Ovary (tissue), 9 donors: ENCODE data around the gene CABP4. TPM values are rescaled to one million over a fixed set of nuclear protein-coding genes. Genes with fewer than 3 reads are reported as not detected.

ENCODE experiments used
- DNase-seq, 5 donors: peaks; one replicate each; pipeline ENCODE4 v3.0.0-alpha.2; 2019 to 2020
- H3K27ac ChIP-seq, 2 donors: fragments of 200-600 bp; one replicate each; pipeline versions ENCODE4 v1.5.1 to v1.8.0; 2019 to 2022
- H3K27me3 ChIP-seq: fragments of 200-600 bp; one replicate; pipeline ENCODE4 v1.8.0; 2022
- H3K36me3 ChIP-seq: fragments of 200-600 bp; sonication (generic); one replicate; pipeline ENCODE4 v1.5.1; 2019
- H3K4me1 ChIP-seq: one replicate; pipeline ENCODE4 v1.8.1; 2013; ENCODE audit warnings: mild to moderate bottlenecking, moderate library complexity; ENCODE audit not compliant: insufficient read depth
- H3K4me3 ChIP-seq: fragments of 200-600 bp; sonication (generic); one replicate; pipeline ENCODE4 v1.5.1; 2017
- H3K9me3 ChIP-seq, 2 donors: fragments of 200-600 bp in 1 of 2; sonication (generic) in 1 of 2; one replicate each; pipeline versions ENCODE4 v1.5.1 to v1.8.1; 2013 to 2019; ENCODE audit warnings: mild to moderate bottlenecking in 1 of 2, moderate library complexity in 1 of 2
- CTCF ChIP-seq, 3 donors: fragments of 450-650 bp in 2 of 3; fragments of 200-600 bp in 1 of 3; IDR thresholded peaks; one replicate each; pipeline versions ENCODE4 v1.5.1 to v1.8.0; 2016 to 2022; ENCODE audit warnings: antibody characterized with exemption in 3 of 3, mild to moderate bottlenecking in 1 of 3
- EP300 ChIP-seq: sonication (generic); formaldehyde crosslinking; IDR thresholded peaks from one replicate; pipeline ENCODE4 v1.6.1; 2017; ENCODE audit warnings: antibody characterized with exemption
- POLR2A ChIP-seq: fragments of 450-650 bp; IDR thresholded peaks from one replicate; pipeline ENCODE4 v1.6.1; 2017; ENCODE audit warnings: antibody characterized with exemption, mild to moderate bottlenecking, moderate library complexity
- WGBS, 3 donors: extraction: QIAGEN DNeasy Blood & Tissue Kit in 1 of 3; methylation state at CpG; one replicate each; pipeline versions ENCODE4 v1.1.5 to v1.1.7; 2013 to 2017; 5-methylcytosine and 5-hydroxymethylcytosine counted together
- intact Hi-C, 4 donors: fragments of 100-400 bp; cut with DNase I; formaldehyde crosslinking; loops; one replicate each; pipeline versions ENCODE4 v1.11.0 to v1.15.1; 2022 to 2023
- polyA plus RNA-seq, 2 donors: library from polyadenylated mRNA; stranded (reverse); fragments of 200-250 nt in 1 of 2; fragments of 350-450 nt in 1 of 2; fragmentation: Illumina TruSeq in 1 of 2; extraction: RNeasy Lipid Tissue Mini Kit (QIAGEN cat#74804) in 1 of 2; gene quantifications; one replicate each; pipeline ENCODE4 v1.2.3, GENCODE V29; 2013 to 2014
- total RNA-seq, 7 donors: library from RNA; depleted of rRNA in 2 of 7; stranded (reverse); fragments of >200 nt in 2 of 7; fragmentation: NEBNext Ultra II Directional in 3 of 7; extraction: Animal tissue kit (Norgen Biotek cat#: 25700) in 3 of 7; gene quantifications; one replicate each; pipeline versions ENCODE4 v1.1.0 to v1.2.4, GENCODE V29; 2016 to 2023
- donor health status: DM: no; HTN: no; CAD: no; lungs with moderate emphysema.
- donor health status: DM: no; HTN: no; CAD: no.
- donor health status: Bipolar disorder and iron deficiency.
- donor health status: DM: yes; HTN: yes; CAD: no.
- donor health status: DM: no; HTN: no; CAD: no.
- donor health status: DM: yes; HTN: yes; CAD: no.

Gene CABP4
- total and polyA plus RNA-seq, 9 donors, result 0.13 to 2.1 (median 1.0) TPM; not detected in 1

DNA sequence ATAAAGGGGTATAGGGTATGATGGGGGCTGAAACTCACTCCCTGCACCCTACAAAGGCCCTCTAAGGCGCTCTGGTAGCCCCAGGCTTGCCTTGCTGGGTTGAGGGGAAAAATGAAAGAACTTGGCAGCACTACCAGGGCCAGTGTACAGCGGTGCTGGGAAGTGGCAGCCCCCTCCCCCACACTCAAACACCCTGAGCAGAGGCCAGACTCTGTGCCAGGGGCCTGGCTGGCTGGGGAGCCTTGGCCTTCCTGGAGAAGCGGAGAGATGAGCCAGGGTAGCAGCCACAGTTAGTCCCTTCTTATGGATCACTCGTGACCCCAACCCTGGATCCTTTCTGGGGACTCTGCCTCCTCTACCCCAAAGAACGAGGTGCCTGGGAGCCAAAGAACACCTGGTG lies 11.2 kb downstream of the CABP4 start:
- DNase-seq, result peak in 1 of 5 donors; percentile 19
- Histone ChIP-seq H3K4me3 (no peak overlapping the region), H3K9me3 (no peaks in the 10 kb centered on the region), H3K27ac (no peak overlapping the region), H3K4me1 (peaks cover 7% of the 10 kb centered on the region), H3K27me3 (no peaks in the 10 kb centered on the region), H3K36me3 (no peaks in the 10 kb centered on the region)
- TF ChIP-seq POLR2A (no peak), EP300 (no peak), CTCF (IDR thresholded peaks at IDR 0.05) (no peak)
- intact Hi-C loops, result loop anchor here in 1 of 4 donors (5.0 kb wide), 1 partner anchor 69 kb away; no protein-coding TSS in a partner anchor
- WGBS, 3 donors, result 81 to 83% (median 81%) methylated on average over 5 of the region's 5 CpGs

GRCh38 chr11:67466962-67467771 lies 12.0 kb downstream of the CABP4 start:
- TF ChIP-seq CTCF (IDR thresholded peaks at IDR 0.05), result no peak
- TF ChIP-seq POLR2A, result no peak
- TF ChIP-seq EP300, result no peak
- Histone ChIP-seq H3K4me3 (no peak overlapping the region), H3K36me3 (no peaks in the 10 kb centered on the region), H3K27me3 (no peaks in the 10 kb centered on the region), H3K9me3 (no peaks in the 10 kb centered on the region), H3K27ac (no peak overlapping the region), H3K4me1 (peaks cover 7% of the 10 kb centered on the region)
- WGBS, 3 donors, result 63 to 67% (median 65%) methylated on average over 11 of the region's 11 CpGs
- peak in 1 of 5 donors; percentile 22 for DNase-seq
- intact Hi-C loops, result loop anchor here in 1 of 4 donors (5.0 kb wide), 1 partner anchor 70 kb away; no protein-coding TSS in a partner anchor

GRCh38 chr11:67468056-67468455 lies 12.9 kb downstream of the CABP4 start:
- 7 to 17% (median 11%) methylated on average over 5 of the region's 5 CpGs for WGBS, 3 donors
- Histone ChIP-seq H3K4me3 (peak overlapping the region; percentile 93), H3K9me3 (no peaks in the 10 kb centered on the region), H3K27ac (peak overlapping the region in 1 of 2 donors; percentile 84), H3K4me1 (peaks cover 7% of the 10 kb centered on the region), H3K27me3 (no peaks in the 10 kb centered on the region), H3K36me3 (no peaks in the 10 kb centered on the region)
- no peak for TF ChIP-seq POLR2A
- no peak for TF ChIP-seq CTCF (IDR thresholded peaks at IDR 0.05)
- TF ChIP-seq EP300, result no peak
- intact Hi-C loops, result loop anchor here in 1 of 4 donors (5.0 kb wide), 1 partner anchor 71 kb away; no protein-coding TSS in a partner anchor
- DNase-seq, result peak; percentile 50 to 69 (median 66)

DNA sequence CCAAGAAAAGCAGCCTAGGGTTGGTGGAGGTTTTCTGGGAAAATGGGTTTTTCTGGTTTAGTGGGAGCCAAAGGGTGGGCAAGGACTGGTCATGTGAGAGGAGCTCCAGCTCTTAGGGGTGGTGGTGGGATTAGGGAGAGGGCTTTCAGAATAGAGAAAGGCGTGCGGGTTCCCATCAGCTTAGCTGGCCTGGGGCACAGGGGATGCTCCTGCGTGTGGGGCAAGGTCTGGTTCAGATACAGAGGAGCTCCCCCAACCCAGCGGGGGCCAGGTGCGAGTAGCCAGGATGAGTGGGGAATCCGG lies 13.3 kb downstream of the CABP4 start:
- 2 to 3% (median 3%) methylated on average over 6 of the region's 6 CpGs for WGBS, 3 donors
- Histone ChIP-seq H3K4me1 (peaks cover 7% of the 10 kb centered on the region), H3K4me3 (peak overlapping the region; percentile 93), H3K9me3 (no peaks in the 10 kb centered on the region), H3K27me3 (no peaks in the 10 kb centered on the region), H3K36me3 (no peaks in the 10 kb centered on the region), H3K27ac (peak overlapping the region; percentile 37 to 84)
- no peak for TF ChIP-seq POLR2A
- TF ChIP-seq CTCF (IDR thresholded peaks at IDR 0.05), result no peak
- no peak for TF ChIP-seq EP300
- no peak for DNase-seq
- intact Hi-C loops, result loop anchor here in 1 of 4 donors (5.0 kb wide), 1 partner anchor 71 kb away; no protein-coding TSS in a partner anchor
